Stimulated activated CD4-positive, alpha-beta T cell treated with anti-CD3 and anti-CD28 coated beads, Interleukin-15, amount 100 ng/mL, for 48 hours (primary cell): ENCODE measurements around the gene PDK1.
"Not testable (repeated sequence)": the region's sequence is repeated elsewhere in the genome, so short reads cannot be mapped to it uniquely, and the experiment has no call there.

Experiments
- DNase-seq, 2 donors: peaks; one replicate each; pipeline ENCODE4 v3.0.0-alpha.2; 2020; ENCODE audit warnings: low read depth in 2 of 2

PDK1 gene

DNA sequence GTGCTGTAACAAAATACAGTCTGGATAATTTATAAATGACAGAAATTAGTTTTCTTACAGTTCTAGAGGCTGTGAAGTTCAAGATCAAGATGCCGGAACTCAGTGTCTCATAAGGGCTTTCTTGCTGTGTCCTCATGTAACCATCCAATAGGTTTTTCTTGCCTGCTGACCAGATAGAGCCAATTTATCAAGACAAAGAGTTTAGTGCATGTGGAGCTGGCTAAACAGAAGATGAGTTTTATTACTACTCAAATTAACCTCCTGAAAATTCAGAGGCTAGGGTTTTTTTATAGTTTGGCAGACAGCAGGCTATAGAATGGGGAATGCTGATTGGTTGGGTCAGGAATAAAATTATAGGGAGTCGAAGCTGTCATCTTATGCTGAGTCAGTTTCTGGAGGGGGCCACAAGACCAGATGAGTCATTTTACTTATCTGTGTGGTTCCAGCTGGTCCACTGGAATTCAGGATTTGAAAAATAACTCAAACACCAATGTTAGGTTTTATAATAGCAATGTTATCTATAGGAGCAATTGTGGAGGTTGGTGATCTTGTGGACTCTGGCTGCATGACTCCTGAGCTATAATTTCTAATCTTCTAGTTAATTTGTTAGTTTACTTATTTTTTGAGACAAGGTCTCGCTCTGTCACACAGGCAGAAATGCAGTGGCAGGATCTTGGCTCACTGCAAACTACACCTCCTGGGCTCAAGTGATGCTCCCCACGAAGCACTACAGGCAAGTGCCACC is 3.2 kb upstream of the PDK1 start:
- DNase-seq: no peak

- DNase-seq: no peak
Measured at GRCh38 chr2:172554352-172555271, 1.3 kb upstream of the PDK1 start.

GRCh38 chr2:172555272-172555521 is 693 bp upstream of the PDK1 start:
- DNase-seq: no peak

DNA sequence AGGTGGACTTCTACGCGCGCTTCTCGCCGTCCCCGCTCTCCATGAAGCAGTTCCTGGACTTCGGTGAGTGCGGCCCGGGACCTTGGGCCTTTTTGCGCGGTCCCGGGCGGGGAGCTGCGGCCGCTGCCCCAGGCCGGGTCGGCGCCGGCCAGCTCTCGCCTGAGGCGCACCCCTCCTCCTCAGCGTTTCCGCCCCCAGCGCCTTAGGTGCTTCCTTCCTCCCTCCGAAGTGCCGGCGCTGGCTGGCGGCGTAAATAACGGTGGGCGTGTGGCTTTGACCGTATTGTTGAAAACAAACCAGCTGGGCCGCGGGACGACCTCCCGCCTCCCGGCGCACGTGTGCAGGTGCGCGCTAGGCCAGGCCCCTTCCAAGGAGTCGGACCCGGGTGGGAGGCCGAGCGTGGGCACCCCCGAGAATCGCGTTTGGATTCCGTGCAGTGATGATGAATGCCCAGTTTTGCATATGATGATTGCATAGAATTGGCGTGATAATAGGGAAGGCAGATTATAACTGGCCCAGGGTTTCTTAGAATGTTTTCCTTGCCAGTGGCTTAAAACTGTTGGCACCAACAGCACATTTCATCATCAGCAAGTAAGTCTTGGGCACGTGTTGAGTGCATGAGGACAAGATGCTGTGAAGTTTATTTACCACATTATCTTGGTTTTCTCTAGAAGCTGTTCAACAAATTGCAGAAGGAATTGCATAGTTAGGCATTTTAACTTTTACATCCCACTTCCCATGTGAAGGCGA is 569 bp downstream of the PDK1 start:
- peak; percentile 52 to 54 for DNase-seq

DNA sequence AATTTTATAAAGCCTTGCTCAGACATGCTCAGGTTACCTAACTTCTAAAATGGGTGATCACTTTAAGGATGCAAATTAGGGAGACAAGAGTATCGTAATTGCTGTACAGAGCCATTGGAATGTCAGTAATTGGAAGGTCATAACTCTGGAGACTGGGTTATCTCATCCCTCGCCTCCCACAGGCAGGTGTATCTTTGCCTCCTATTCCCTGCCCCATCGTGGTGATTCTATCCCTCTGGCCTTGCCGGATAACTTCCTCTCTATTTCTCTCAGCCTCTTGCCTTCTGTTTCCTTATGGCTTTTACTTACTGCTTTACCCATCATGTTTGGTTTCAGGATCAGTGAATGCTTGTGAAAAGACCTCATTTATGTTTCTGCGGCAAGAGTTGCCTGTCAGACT is 2.5 kb downstream of the PDK1 start:
- DNase-seq: no peak

DNA sequence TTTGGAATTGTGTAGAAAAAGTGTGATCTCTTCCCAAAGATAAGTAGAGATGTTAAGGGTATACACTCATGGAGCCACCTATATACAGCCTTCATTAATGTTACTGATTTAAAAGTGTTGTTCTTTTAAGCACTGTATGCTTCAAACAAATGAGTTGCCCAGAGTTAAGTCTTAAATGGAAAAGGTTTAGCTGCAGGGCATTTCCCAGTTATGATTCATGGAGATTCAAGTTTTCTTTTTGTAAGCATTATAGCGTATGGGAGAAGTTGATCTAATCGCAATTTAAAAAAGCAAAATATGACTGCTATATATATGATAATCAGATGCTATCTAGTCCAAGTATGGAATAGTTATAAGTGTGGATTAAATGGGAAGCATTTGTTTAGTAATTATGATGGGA is 4.8 kb downstream of the PDK1 start:
- no peak for DNase-seq

- no peak for DNase-seq
Measured at GRCh38 chr2:172561270-172561669, 5.4 kb downstream of the PDK1 start.

DNA sequence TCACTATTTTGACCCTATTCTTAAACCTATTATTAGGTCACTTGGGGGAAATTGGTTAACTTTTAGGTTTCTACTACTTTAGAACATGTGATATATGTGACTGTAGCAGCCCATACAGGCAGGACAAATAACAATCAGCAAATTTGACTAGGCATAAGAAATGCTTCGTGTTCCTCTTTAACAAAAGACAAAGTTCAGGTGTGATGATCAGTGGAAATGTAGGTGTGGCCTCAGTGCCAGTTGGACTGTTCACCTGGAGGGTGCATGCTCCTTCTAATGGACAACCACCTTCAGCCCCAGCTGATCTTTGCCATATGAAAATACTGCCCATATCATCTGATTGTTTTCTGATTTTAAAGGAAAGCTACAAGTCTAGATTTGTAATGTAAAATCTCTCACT is 6.4 kb downstream of the PDK1 start:
- DNase-seq: no peak

GRCh38 chr2:172564376-172564775 is 8.5 kb downstream of the PDK1 start:
- DNase-seq: no peak

DNA sequence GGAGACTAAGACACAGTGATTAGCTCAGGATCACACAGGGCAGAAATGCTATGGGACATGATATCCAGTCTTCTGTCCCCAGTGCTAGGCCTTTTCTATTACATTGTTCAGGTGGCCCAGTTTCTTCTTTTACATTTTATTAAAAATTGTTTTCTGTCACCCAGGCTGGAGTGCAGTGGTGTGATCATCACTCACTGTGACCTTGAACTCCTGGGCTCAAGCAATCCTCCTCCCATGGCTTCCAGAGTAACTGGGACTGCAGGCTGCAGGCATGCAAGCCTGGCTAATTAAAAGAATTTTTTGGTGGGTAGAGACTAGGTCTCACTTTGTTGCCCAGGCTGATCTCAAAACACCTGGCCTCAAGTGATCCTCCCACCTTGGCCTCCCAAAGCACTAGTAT is 15.4 kb downstream of the PDK1 start:
- no peak for DNase-seq

GRCh38 chr2:172572981-172573380 is 17.1 kb downstream of the PDK1 start:
- no peak for DNase-seq

- no peak for DNase-seq
Measured at GRCh38 chr2:172574965-172575364, 19.1 kb downstream of the PDK1 start.

- DNase-seq: no peak
Measured at GRCh38 chr2:172578054-172578453, 22.2 kb downstream of the PDK1 start.

- no peak for DNase-seq
Measured at GRCh38 chr2:172578860-172579512, 23.1 kb downstream of the PDK1 start.

DNA sequence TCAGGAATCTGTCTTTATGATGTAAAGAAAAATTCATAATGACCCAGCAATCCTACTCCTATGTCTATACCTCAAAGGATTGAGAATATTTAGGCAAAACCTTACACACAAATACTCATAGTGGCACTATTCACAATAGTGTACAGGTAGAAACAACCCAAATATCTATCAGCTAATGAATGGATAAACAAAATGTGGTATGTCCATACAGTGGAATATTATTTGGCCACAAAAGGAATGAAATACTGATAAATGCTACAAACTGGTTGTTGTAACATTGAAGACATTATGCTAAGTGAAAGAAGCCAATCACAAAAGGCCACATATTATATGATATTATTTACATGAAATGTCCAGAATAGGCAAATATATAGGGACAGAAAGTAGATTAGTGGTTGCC is 24.7 kb downstream of the PDK1 start:
- DNase-seq: no peak

GRCh38 chr2:172582656-172583055 is 26.8 kb downstream of the PDK1 start:
- DNase-seq: no peak

GRCh38 chr2:172586245-172586891 is 30.5 kb downstream of the PDK1 start:
- DNase-seq: no peak

DNA sequence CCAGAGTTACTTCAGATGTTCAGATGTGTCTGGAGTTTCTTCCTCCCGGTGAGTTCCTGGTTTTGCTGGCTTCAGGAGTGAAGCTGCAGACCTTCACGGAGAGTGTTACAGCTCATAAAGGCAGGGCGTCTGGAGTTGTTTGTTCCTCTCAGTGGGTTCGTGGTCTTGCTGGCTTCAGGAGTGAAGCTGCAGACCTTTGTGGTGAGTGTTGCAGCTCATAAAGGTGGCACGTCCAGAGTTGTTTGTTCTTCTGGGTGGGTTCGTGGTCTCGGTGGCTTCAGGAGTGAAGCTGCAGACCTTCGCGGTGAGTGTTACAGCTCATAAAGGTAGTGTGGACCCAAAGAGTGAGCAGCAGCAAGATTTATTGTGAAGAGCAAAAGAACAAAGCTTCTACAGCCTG is 31.3 kb downstream of the PDK1 start:
- DNase-seq: not testable (repeated sequence)

GRCh38 chr2:172588931-172589330 is 33.0 kb downstream of the PDK1 start:
- DNase-seq: no peak

GRCh38 chr2:172591386-172591785 is 35.5 kb downstream of the PDK1 start:
- not testable (repeated sequence) for DNase-seq

DNA sequence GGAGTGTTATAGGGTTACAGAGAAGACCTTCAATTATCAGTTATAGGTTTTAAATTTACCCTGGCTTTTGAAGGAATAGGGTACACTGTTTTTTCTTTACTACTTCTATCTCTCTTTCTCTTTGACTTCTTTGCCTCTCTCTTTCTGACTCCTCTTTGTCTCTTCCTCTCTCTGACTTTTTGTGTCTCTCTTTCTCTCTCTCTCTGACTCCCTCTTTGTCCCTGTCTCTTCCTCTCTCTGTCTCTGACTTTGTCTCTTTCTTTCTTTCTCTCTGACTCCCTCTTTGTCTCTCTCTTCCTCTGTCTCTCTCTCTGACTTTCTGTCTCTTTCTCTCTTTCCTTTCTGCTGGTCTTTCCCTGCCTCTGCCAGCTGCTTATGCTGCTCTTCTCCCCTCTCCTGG is 36.3 kb downstream of the PDK1 start:
- DNase-seq: not testable (repeated sequence)

- no peak for DNase-seq
Measured at GRCh38 chr2:172596776-172597175, 40.9 kb downstream of the PDK1 start.
